WI38 (cell line): ENCODE data around the gene DDX27.
"Not testable (repeated sequence)": the region's sequence is repeated elsewhere in the genome, so short reads cannot be mapped to it uniquely, and the experiment has no call there.

Experiments used
- H3K4me3 ChIP-seq: 2 replicates; pipeline ENCODE4 v1.5.1; 2011; ENCODE audit warnings: low read depth, mild to moderate bottlenecking, control low read depth, low read length
- TF ChIP-seq, protein P1 (sequence below): IDR thresholded peaks from 2 replicates; pipeline ENCODE4 v1.5.1; 2012; ENCODE audit warnings: low read depth, mild to moderate bottlenecking, control low read depth, low read length

Gene DDX27

DNA sequence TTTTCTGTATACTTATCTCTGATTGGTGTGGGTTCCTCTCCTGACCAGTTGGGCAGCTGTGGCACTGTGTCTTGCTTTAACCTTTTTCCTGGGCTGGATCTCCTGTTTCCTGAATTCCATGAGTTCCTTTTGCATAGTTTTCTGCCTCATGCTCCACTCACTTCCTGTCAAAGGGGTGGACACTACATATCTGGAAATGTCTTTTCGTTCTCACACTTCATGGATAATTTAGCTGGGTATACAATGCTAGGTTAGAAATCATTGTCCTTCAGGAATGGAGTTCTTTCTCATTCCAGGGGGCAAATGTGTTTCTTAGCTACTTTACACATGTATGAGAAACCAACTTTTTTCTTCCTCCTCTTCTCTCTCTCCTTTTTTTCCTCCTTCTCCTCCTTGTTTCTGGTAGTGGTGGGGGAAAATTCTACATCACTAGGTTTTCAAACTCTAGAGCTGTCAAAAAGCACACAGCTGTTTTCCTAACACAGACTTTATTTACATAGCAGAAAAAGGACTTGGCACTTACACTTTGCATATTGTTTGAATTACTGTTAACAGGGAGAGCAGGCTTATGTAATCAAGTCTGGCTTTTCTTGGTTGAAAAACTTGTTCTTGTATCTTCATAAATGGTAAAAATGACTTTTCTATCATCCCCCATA lies 9.0 kb upstream of the DDX27 start:
- no peak overlapping the region for H3K4me3 ChIP-seq
- TF ChIP-seq, protein P1, sequence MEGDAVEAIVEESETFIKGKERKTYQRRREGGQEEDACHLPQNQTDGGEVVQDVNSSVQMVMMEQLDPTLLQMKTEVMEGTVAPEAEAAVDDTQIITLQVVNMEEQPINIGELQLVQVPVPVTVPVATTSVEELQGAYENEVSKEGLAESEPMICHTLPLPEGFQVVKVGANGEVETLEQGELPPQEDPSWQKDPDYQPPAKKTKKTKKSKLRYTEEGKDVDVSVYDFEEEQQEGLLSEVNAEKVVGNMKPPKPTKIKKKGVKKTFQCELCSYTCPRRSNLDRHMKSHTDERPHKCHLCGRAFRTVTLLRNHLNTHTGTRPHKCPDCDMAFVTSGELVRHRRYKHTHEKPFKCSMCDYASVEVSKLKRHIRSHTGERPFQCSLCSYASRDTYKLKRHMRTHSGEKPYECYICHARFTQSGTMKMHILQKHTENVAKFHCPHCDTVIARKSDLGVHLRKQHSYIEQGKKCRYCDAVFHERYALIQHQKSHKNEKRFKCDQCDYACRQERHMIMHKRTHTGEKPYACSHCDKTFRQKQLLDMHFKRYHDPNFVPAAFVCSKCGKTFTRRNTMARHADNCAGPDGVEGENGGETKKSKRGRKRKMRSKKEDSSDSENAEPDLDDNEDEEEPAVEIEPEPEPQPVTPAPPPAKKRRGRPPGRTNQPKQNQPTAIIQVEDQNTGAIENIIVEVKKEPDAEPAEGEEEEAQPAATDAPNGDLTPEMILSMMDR: no peak

DNA sequence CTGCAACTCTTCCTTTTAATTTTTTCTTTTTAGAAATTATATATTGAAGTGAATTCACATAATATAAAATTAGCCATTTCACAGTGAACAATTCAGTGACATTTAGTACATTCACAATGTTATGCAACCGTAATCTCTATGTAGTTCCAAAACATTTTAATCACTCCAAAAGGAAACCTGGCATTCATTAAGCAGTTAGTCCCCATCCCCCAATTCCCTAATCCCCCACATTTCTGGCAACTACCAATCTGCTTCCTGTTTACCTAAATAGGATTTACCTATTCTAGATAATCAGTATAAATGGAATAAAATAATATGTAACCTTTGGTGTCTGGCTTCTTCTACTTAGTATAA lies 8.5 kb upstream of the DDX27 start:
- no peak overlapping the region for H3K4me3 ChIP-seq
- TF ChIP-seq, protein P1: no peak

DNA sequence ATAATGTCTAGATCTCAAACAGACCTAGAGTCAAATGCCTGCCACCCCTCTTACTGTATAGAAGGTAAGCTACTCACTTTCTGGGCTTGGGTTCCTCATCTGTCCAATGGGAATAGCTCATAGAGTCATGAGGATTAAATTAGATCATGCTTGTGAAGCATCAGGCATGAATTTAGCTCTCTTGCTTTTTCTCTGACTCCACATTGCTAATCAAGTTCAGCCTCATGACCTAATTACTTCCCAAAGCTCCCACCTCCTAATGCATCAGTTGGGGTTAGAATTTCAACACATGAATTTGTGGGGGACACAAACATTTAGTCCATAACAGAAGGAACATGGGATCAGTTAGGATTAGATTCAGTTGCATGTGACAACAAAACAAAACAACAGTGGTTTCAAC lies 4.6 kb upstream of the DDX27 start:
- no peak overlapping the region for H3K4me3 ChIP-seq
- TF ChIP-seq, protein P1: no peak

DNA sequence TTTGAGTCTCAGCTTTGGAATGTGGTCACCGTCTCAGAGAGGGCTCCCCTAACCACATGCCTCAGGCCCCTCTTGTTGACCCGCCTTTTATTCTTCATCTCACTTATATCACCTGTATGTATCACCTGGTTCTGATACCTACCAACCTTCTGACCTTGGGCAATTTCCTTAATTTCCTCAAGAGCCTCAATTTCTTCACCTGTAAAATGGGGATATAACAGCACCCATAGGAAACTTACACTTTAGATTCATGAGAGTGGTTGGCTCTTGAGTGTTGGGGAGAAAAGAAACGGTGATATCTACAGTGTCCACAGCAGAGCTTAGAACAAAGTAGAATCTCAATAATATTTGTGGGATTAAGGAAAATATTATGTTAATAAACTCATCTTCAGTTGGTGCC lies 4.0 kb upstream of the DDX27 start:
- TF ChIP-seq, protein P1: no peak
- no peak overlapping the region for H3K4me3 ChIP-seq

DNA sequence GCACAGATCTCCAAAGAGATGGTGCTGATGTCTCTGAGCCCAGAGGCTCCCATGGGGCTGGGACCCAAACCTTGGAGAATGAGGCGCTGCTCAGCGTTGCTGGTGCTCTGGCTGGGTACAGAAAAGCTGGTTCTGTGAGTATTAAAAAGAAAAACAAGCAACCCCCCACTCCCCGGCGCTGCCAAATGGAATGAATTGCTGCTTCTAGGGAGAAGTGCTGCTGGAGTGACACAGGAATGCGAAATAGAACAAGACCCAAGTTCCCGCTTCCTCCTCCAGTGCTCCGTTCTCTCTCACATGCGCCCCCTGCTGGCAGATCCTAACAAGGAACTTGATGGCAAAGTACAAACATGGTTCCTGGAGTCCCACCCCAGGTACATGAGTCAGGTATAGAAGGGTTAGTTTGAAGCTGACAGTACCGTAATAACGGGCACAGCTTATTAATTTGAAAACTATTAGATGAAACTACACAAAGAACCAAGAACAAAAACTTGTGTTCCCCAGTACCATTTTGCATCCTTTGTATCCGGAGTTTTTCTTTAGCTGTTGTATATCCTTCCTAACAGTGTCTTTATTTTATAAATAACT lies 2.1 kb upstream of the DDX27 start:
- H3K4me3 ChIP-seq: 0 out of 2 replicates have a peak overlapping the region, but pooled peaks have one; percentile 23
- TF ChIP-seq, protein P1: peak; percentile 79

DNA sequence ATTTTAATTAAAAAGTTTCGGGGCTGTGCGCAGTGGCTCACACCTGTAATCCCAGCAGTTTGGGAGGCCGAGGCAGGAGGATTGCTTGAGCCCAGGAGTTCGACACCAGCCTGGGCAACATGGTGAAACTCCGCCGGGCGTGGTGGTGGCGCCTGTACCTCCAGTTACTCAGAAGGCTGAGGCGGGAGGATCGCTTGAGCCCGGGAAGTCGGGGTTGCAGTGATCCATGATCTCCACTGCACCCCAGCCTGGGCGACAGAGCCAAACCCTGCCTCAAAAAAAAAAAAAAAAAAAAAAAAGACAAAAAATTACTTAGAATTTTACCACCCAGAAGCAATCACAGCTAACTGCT lies 501 bp upstream of the DDX27 start:
- H3K4me3 ChIP-seq: not testable (repeated sequence)

DNA sequence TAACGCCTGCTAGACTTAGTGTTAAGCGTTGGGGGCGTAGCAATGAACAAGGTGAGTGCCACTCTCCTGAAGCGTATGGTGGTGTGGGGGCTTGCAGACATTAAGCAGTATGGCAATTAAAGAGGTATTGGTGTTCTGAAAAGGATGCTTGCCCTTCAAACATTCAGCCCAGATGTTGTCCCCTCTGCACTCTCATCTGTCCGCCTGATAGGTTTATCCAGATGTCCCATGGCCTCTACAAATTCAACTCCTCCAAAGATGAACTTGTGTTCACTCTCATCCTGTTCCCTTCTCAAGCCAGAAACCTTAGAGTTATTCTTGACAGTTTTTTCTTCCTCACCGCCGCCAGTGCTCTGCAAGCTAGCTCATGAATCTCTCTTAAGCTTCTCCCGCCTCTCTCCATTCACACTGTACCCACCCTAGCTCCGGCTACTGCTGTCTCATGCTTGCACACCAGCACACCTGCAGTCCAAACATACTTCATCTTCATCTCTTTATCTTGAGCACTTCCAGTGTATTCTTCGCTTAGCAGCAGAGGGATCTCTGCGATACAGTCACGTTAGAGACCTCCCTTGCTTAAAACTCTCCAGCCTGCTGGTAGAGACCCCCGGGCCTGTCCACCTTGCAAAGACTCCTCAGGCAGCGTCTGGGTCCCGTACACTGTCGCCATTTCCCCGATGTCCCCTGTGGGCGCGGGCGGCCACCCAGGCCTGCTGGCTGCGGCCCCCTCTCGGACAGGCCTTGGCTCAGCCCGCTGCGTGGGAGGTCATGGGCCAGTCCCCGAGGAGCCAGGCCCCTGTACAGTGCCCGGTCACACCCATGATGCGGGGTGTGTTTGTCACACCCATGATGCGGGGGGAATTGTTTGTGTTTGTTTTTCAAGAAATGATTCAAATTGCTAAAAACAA lies 962 bp downstream of the DDX27 start:
- H3K4me3 ChIP-seq: peak overlapping the region; percentile 85
- TF ChIP-seq, protein P1: no peak
